DMS 273 treated with DMSO at 0.1 percent for 48 hours (cell line): ENCODE results near the gene SPNS3.
A peak's percentile ranks its signal among the peaks of the same experiment; 100 is the strongest.

Source experiments
- DNase-seq: peaks from one replicate; lab custom pipeline; 2025; lab: John Stamatoyannopoulos, UW

The SPNS3 gene

GRCh38 chr17:4426499-4427208, 7.1 kb upstream of the SPNS3 start:
- no peak for DNase-seq

- DNase-seq: no peak
Measured at GRCh38 chr17:4427505-4427904, 6.2 kb upstream of the SPNS3 start.

GRCh38 chr17:4436381-4436780, 2.6 kb downstream of the SPNS3 start:
- no peak for DNase-seq

GRCh38 chr17:4436846-4437245, 3.1 kb downstream of the SPNS3 start:
- DNase-seq: no peak

- DNase-seq: no peak
Measured at GRCh38 chr17:4438162-4438944, 4.6 kb downstream of the SPNS3 start.

GRCh38 chr17:4440021-4440420, 6.3 kb downstream of the SPNS3 start:
- no peak for DNase-seq

GRCh38 chr17:4440690-4441686, 7.2 kb downstream of the SPNS3 start:
- DNase-seq: no peak

GRCh38 chr17:4442582-4442981, 8.8 kb downstream of the SPNS3 start:
- no peak for DNase-seq

GRCh38 chr17:4443476-4443875, 9.7 kb downstream of the SPNS3 start:
- no peak for DNase-seq

GRCh38 chr17:4444782-4445473, 11.2 kb downstream of the SPNS3 start:
- DNase-seq: peak; percentile 93

GRCh38 chr17:4445731-4446130, 12.0 kb downstream of the SPNS3 start:
- DNase-seq: no peak

- DNase-seq: no peak
Measured at GRCh38 chr17:4446326-4447071, 12.8 kb downstream of the SPNS3 start.

- no peak for DNase-seq
Measured at GRCh38 chr17:4448197-4448980, 14.6 kb downstream of the SPNS3 start.

- no peak for DNase-seq
Measured at GRCh38 chr17:4449736-4450135, 16.0 kb downstream of the SPNS3 start.

- no peak for DNase-seq
Measured at GRCh38 chr17:4450710-4451316, 17.1 kb downstream of the SPNS3 start.

- no peak for DNase-seq
Measured at GRCh38 chr17:4453812-4454591, 20.3 kb downstream of the SPNS3 start.

GRCh38 chr17:4460661-4461060, 26.9 kb downstream of the SPNS3 start:
- no peak for DNase-seq

- peak; percentile 41 for DNase-seq
Measured at GRCh38 chr17:4463818-4464476, 30.2 kb downstream of the SPNS3 start.
